ENCODE data around the gene SESN2.

SESN2 gene

DNA sequence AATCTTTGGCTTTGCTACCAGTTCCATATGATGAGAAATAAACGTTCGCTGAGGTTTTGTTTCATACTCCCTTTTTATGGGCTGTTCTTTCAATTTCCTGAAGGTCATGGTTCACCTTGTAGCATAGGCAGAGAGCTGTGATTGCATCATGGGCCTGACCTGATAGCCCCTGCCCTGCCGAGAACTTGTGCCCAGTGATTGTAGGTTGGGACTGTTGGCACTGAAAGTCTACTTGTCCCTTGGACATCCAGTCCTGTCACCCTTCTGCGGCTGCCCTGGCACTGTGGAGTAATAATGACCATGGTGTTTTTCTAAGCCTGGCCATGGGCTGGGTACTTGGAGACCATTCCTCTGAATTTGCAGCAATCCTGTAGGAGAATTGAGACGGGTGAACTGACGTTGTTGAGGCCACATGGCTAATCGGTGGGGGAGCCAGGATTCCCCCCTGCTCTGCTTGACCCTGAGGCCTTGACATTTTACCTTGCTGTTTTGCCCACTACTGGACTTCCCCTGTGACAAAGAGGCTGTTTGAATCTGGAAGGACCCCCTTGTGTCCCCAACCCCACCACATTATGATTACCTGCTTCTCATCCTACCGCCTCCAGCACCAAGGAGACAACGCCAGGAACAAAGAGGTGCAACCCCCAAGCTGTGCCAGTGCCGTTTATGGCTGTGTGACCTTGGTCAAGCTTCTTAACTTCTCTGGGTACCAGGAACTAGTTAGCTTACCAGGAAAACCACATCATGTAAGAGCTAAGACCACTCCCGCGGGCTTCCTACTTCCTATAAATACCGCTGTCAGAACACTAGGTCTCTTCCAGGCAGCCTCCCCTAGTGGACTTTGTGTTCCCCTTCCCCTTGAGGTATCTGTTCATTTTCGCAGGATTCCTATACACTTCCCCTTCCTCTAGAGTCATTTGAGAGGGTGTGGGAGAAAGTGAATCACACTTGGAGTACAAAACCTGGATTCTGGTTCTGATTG is 23.4 kb downstream of the SESN2 start:
- no peak for DNase-seq

DNA sequence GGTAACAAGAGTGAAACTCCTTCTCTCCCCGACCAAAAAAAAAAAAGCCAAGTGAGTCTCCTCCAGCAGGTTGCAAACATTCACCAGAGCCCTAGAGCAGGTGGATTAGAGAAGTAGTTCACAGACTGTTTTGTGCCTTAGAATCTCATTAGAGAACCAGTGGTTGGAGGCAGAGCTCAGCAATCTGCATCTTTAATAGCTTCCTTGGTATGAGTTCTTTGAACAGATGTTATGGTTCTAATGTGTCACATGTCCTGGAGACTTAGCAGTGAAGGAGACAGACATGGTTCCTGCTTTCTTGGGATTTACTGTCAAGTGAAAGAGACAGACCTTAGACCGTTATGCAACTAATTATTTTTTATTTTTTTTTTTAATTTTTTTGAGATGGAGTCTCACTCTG is 26.8 kb downstream of the SESN2 start:
- no peak for DNase-seq

- no peak for DNase-seq
Measured at GRCh38 chr1:28288487-28288886, 29.2 kb downstream of the SESN2 start.

DNA sequence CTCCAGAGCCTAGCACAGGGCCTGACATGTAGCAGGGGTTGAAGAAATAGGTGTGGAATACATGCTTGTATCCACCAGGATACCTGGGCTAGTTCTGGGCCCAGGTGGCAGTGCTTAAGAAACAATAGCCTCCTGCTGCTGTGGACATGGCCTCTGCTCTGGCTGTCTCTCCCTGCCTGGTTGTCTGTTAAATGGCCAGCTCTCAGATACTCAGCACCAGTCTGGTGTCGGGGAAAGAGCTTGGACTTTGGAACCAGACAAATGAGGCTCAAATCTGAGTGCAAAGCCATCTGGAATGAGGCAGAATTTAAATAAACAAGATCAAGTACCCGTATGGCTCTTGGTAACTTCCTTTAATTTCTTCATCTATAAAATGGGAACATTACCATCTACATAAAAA is 31.5 kb downstream of the SESN2 start:
- no peak for DNase-seq

DNA sequence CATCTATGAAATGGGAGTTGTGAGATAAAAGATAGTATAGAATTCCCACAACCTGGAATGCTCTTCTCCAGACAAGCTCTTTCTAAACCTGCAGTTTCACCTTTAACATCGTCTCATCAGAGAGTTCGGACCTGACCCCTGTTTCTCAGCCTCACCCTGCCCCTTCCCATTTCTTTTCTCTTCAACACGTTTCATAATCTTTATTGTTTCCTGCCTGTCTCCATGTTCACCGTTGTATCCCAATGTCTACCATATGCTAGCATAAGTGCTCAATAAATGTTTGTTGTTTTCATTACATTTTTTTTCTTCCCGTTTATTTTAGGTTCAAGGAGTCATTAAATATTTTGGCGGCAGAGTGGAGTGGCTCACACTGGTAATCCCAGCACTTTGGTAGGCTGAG is 32.4 kb downstream of the SESN2 start:
- no peak for DNase-seq

GRCh38 chr1:28295936-28296335 is 36.6 kb downstream of the SESN2 start:
- no peak for DNase-seq

GRCh38 chr1:28296401-28297261 is 37.3 kb downstream of the SESN2 start:
- DNase-seq, result no peak

- DNase-seq, result no peak
Measured at GRCh38 chr1:28297826-28298225, 38.5 kb downstream of the SESN2 start.

GRCh38 chr1:28298438-28298837 is 39.1 kb downstream of the SESN2 start:
- DNase-seq, result no peak

GRCh38 chr1:28301368-28302174 is 42.3 kb downstream of the SESN2 start:
- DNase-seq, result no peak

DNA sequence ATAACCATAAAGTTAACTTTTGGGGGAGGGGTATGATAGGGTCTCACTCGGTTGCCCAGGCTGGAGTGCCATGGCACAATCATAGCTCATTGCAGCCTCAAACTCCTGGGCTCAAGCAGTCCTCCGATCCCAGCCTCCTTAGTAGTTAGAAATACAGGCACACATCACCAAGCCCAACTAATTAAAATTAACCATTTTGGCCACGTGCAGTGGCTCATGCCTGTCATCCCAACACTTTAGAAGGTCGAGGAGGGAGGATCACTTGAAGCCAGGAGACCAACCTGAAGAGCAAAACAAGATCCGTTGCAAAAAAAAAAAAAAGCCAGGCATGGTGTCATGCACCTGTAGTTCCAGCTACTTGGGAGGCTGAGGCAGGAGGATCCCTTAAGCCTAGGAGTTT is 42.9 kb downstream of the SESN2 start:
- DNase-seq, result no peak

DNA sequence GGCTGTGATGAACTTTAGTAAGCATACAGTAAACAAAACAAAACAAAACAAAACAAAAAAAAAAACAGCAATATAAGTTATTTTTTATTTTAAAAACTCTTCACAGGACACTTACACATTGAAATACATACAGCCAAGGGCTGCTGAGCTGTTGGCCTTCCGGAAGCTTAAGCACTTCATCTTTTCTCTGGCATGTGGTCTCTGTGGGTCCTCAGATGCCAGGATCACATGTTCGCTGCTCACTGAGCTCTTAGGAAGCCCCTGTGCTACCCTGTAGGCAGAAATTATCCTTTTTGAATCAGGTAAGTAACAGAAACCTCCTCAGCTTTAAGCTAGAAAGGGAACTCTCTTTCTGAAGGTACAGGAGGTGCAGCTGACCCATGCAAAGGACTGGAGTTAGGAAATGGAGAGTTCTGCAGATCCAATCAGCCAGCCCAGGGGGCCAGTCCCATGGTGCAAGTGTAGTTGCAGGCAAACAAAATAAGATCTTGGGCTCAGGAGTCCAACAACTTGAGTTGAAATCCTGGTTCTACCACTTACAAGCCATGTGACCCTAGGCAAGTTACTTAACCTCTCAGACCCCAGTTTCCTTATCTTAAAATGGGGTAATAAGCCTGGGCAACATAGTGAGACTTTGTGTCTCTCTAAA is 47.1 kb downstream of the SESN2 start:
- DNase-seq, result no peak

DNA sequence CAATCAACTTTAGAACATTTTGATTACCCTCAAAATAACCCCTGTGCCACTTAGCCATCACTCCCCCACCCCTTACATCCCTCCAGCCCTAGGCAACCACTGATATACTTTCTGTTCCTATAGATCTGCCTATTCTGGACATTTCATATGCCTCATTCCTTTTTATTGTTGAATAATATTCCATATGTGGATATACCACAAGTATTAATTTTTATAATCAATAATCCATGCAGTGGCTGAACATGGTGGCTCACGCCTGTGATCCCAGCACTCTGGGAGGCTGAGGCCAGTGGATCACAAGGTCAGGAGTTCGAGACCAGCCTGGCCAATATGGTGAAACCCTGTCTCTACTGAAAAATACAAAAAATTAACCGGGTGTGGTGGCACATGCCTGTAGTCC is 49.4 kb downstream of the SESN2 start:
- no peak for DNase-seq

DNA sequence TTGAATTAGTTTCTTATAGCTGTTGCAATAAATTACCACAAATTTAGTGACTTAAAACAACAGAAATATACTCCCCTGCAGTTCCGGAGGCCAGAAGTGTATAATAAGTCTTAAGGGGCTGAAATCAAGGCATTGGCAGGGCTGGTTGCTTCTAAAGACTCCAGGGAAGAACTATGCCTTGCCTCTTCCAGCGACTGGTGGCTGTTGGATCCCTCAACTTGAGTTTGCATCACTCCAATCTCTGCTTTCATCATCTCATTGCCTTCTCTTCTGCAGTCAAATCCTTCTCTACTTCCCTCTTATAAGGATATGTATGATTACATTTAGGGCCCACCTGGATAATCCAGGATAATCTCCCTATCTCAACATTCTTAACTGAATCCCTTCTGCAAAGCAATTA is 50.4 kb downstream of the SESN2 start:
- DNase-seq, result no peak

DNA sequence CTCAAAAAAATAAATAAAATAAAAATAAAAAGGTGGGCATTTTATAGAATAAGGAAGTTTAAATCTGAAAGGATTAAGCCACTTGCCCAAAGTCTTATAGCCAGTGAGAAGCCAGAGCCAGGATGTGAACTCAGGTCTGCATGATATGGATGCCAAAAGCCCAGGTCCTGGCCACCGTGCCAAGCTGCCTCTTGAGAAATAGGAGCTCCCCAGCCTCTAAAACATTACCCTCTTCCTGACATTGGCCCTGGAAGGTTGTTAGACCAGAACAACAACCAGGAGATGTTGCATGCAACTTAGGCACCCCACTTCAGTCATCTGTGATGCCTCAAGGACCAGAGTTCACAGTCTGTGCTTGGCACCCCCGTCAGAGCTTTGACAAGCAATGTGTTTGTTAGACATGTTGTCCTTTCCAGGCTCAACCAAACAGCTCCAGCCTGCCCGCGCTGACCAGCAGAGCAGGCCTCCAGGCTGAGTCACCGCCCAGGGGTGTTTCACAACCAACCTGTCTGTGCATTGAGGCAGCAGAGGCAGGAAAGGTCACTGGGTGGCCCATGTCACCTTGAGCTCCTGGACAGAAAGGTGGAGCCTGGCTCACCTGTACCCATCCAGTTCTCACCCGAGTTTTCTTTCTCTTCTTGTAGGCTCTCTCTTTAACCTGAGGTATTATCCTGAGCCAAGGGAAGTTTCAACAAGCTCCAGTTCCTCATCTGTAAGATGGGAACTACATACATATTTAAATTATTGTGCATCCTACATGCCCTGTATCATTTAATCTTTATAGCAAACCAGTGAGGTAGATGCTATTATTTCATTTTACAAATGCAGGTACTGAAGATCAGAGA is 54.6 kb downstream of the SESN2 start:
- DNase-seq, result no peak

- no peak for DNase-seq
Measured at GRCh38 chr1:28314547-28314941, 55.2 kb downstream of the SESN2 start.

- DNase-seq, result no peak
Measured at GRCh38 chr1:28317014-28317413, 57.7 kb downstream of the SESN2 start.

GRCh38 chr1:28322194-28322593 is 62.9 kb downstream of the SESN2 start:
- DNase-seq, result no peak

DNA sequence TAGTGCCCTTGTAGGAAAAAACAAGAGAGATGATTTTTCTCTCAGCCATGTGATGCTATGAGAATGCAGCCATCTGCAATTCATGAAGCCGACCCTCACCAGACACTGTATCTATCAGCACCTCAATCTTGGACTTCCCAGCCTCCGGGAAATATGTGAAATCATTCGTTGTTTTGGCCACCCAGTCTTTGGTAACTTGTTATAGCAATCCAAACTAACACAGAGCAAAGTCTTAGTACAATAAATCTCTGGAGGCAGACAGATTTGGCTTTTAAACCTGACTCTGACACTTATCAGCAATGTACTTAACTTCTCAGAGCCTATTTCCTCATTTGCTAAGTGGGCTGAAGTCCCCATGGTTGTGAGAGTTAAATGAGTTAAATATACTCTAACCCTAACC is 64.4 kb downstream of the SESN2 start:
- DNase-seq, result no peak

- peak in 1 of 51 donors; percentile 1 for DNase-seq
Measured at GRCh38 chr1:28326515-28326914, 67.2 kb downstream of the SESN2 start.
